RPMI8226 (cell line): ENCODE measurements around the gene OR8B3.
A peak's percentile ranks its signal among the peaks of the same experiment; 100 is the strongest.
"Not testable (repeated sequence)": the region's sequence is repeated elsewhere in the genome, so short reads cannot be mapped to it uniquely, and the experiment has no call there.

Experiments used
- DNase-seq: peaks from one replicate; pipeline ENCODE4 v3.0.0-alpha.2; 2015

OR8B3 gene

GRCh38 chr11:124398924-124399323 is at the start of gene OR8B3:
TSS of gene OR8B3 (minus strand) at chr11:124399024. CDS start at chr11:124397351, 1,673 bp downstream.
- no peak for DNase-seq

DNA sequence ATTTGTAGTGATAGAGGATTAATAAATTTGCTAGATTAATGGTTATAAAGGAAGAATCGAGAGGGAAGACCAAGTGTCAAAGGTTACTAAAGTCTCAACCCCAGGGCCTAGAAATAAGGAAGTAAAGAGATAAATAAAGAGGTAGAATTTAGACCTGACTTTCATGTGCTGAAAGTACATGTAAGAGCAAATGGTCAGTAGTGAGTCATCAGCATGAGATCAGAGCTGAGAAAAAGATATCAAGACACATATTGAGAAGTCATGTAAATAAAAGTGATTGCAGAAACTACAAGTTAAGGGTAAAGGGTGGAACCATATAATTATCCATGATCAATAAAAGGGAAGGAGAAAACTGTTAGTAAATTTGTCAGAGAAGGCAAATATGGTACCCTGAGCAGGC is 48.1 kb upstream of the OR8B3 start:
- DNase-seq, result no peak

GRCh38 chr11:124445646-124446150 is 46.9 kb upstream of the OR8B3 start, which contains the start of gene OR8B8:
TSS of gene OR8B8 (minus strand) at chr11:124445696. CDS start at chr11:124441085, 4,611 bp downstream.
- DNase-seq, result no peak

GRCh38 chr11:124442847-124443246 is 44.0 kb upstream of the OR8B3 start:
- DNase-seq, result no peak

DNA sequence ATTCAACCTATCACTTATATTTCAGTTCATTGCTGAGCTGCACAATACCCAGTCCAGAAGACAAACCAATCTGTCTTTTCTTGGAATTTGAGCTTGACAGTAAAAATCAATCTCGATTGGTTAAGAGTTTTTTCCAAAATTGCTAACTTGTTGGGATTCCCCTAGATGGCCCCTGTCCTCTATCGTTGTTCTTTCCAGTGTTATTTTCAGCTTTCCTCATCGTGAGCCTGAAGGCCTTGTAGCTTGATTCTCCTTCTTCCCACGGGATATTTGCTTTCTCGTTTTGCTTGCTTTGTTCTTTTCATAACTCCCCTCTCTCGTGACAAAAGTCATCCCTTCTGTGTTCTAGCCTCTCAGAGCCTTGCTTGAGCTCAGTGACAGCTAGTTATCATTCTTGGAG is 43.6 kb upstream of the OR8B3 start:
- no peak for DNase-seq

GRCh38 chr11:124441519-124441918 is 42.7 kb upstream of the OR8B3 start:
- no peak for DNase-seq

DNA sequence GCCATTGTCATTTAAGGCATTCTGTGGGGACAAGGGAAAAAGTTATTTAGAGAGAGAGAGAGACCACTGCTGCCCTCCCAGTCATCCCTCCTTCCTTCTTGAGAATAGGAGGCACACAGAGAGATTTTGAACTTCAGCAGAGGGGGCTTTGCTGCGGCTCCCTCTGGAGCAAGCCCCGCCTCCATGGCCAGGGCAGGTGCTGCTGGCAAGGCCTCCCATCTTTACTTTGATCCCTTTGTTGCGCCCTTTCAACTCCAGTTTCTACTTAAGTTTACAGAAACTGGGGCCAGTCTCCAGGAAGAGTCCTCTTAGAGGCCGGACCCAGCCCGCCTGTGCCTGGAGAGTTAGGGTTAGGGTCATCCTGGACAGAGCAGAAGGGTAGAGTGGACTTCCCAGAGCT is 42.3 kb upstream of the OR8B3 start:
- DNase-seq, result no peak

- no peak for DNase-seq
Measured at GRCh38 chr11:124440608-124441007, 41.8 kb upstream of the OR8B3 start.

DNA sequence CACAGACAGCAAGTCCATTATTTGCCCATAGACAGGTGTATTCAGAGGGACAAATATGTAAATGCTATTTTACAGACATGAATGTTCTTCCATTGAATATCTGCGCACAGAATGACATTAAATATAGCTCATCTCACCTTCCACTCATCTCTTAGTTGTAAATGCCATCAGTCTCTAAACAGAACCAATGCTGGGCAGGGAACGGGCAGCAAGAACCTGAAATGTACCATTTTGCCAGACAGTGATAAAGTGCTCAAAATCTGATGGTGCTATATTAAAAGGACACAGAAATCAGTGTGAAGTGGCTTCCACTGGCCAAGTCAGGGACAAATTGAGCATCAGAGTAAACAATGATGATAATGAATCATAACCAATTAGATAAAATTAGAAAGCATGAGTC is 35.9 kb upstream of the OR8B3 start:
- DNase-seq, result no peak

GRCh38 chr11:124429599-124429998 is 30.8 kb upstream of the OR8B3 start:
- DNase-seq, result no peak

- DNase-seq, result no peak
Measured at GRCh38 chr11:124424384-124424921, 25.6 kb upstream of the OR8B3 start, which contains the start of gene OR8B4. TSS of gene OR8B4 (minus strand) at chr11:124424871. CDS start at chr11:124424871, 0 bp downstream.

GRCh38 chr11:124421043-124421442 is 22.2 kb upstream of the OR8B3 start:
- no peak for DNase-seq

DNA sequence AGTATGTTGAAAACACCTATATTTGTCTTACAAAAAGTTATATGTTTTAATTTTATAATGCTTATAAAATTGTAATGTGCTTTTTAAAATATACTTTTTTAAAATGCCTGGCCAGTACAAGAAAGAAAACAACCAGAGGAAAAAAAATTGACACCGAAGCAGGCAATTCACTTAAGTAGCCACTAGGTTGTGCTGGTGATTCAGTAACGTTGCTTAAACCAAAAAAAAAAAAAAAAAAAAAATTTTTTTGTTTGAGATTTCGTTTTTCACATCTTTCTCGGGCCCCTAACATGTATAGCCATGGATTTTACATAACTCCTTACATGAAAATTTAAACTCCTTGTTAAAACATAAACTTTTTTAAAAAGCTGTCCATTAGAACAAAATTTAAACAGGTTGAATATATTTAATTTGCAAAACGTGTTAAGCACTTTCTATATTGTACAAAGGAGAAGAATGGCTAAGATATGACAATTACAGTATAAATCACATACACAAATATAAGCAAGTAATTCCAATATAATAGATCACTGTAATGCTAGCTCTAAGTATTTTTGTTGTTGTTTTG is 16.6 kb upstream of the OR8B3 start:
- DNase-seq, result peak; percentile 38

GRCh38 chr11:124409906-124410305 is 11.1 kb upstream of the OR8B3 start:
- no peak for DNase-seq

DNA sequence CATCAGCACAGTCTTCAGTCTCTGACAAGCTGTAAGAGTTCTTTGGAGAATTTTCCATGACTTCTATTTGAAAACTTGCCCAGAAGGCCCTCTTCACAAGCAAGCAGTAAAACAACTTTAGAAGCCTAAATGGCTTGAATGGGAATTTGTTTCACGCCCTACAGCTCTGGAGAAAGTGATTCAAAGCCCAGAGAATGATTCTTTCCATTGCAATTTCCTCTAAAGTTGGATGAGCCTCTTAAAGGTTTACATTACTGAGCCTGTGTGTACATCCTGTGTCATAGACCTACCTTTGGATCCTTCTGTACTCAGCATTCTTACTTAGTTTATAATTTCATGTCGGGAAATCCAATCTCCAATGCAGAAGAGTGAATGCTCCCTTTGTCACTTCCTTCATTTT is 6.8 kb upstream of the OR8B3 start:
- DNase-seq, result no peak

DNA sequence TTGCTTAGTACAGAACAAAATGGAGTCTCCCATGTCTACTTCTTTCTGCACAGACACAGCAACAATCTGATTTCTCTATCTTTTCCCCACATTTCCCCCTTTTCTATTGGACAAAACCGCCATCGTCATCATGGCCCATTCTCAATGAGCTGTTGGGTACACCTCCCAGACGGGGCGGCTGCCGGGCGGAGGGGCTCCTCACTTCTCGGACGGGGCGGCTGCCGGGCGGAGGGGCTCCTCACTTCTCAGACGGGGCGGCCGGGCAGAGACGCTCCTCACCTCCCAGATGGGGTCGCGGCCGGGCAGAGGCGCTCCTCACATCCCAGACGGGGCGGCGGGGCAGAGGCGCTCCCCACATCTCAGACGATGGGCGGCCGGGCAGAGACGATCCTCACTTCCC is 4.4 kb upstream of the OR8B3 start:
- not testable (repeated sequence) for DNase-seq

- DNase-seq, result peak; percentile 39
Measured at GRCh38 chr11:124402326-124402922, 3.6 kb upstream of the OR8B3 start.

DNA sequence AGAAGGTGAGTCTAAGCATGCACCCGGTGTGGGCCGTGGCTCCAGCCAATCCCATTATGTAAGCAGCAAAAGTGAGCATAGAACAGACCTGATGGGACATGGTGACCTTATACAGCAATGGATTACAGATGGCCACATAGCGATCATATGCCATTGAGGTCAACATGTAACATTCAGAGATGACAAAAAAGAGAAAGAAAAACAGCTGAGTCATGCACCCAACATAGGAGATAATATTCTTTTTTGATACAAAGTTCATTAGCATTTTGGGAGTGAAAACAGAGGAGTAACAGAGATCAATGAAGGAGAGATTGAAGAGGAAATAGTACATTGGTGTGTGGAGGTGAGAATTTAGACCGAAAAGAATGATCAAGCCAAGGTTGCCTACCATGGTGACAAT is 2.0 kb downstream of the OR8B3 start:
- DNase-seq, result not testable (repeated sequence)

- DNase-seq, result no peak
Measured at GRCh38 chr11:124394408-124394807, 4.4 kb downstream of the OR8B3 start.

- no peak for DNase-seq
Measured at GRCh38 chr11:124384399-124384798, 14.4 kb downstream of the OR8B3 start, which contains the start of gene OR8B2. TSS of gene OR8B2 (minus strand) at chr11:124384499. CDS start at chr11:124383343, 1,156 bp downstream.

DNA sequence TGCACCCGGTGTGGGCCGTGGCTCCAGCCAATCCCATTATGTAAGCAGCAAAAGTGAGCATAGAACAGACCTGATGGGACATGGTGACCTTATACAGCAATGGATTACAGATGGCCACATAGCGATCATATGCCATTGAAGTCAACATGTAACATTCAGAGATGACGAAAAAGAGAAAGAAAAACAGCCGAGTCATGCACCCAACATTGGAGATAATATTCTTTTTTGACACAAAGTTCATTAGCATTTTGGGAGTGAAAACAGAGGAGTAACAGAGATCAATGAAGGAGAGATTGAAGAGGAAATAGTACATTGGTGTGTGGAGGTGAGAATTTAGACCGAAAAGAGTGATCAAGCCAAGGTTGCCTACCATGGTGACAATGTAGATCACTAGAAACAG is 16.0 kb downstream of the OR8B3 start:
- not testable (repeated sequence) for DNase-seq

DNA sequence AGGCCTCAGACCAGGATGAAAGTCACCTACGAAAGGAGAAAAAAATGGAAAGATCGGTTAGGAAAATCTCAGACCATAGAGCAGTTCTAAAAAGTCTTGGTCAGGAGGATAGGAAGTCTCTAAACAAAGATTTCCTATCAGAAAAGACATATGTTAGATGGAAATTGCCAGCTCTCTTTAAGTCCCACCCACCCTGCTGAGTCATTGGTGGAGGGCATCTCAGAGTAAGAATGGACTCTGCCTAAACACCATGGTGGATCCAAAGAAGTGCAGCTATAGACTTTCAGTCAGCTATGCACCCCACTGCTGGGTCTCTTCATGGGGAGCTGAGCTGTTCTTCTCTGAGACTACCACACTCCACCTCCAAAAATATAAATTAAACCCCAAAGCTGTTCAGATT is 18.2 kb downstream of the OR8B3 start:
- DNase-seq, result no peak

DNA sequence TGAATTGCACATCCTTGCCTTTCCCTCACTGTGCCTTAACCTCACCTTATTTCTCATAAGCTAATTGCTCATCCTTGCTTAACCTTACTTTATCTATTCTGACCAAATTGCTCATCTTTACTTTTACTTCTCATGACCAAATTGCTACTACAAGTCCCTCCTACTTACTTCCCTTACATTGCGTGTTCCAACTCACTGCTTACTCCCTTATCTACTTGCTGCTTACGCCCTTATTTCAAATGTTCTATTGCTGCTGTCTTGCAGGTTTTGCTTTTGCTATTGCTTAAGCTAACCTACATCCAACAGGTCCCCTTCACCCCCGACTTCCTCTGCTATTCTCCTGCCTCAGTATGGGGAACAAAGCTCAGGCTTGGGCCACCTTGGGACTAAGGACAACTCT is 22.5 kb downstream of the OR8B3 start:
- DNase-seq, result no peak

DNA sequence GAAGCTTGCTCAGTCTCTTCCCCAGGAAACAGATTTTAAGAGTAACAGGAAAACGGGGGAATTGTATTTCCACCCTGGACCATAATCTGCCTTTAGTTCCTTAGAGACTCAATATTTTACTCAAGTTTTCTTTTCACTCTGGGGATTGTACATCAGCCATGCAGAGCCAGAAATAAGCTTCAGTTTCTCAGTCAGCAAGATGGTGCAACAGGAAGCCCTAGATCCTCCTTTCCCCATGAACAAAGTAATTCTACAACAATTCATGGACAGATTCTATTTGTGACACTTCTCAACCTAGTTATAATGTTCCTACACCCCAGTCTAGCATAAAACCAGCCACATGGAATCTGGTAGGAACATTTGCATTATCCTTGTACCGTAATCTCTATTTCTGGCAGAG is 39.3 kb downstream of the OR8B3 start:
- DNase-seq, result no peak
